RKO (cell line): ENCODE results near the gene TMEM200B.
"Not testable (repeated sequence)": the region's sequence is repeated elsewhere in the genome, so short reads cannot be mapped to it uniquely, and the experiment has no call there.

ENCODE experiments used
- DNase-seq: peaks from one replicate; pipeline ENCODE4 v3.0.0-alpha.2; 2016; ENCODE audit warnings: low spot score

TMEM200B gene

DNA sequence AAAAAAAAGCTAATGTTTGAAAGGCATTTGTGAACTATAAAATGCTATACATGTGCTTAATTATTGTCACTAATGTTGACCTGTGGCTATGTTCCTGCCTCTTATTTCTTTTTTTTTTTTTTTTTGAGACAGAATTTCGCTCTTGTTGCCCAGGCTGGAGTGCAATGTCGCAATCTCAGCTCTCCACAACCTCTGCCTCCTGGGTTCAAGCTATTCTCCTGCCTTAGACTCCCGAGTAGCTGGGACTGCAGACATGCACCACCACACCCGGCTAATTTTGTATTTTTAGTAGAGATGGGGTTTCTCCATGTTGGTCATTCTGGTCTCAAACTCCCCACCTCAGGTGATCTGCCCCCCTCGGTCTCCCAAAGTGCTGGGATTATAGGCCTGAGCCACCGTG lies 15.7 kb downstream of the TMEM200B start:
- DNase-seq = not testable (repeated sequence)

- DNase-seq = no peak
These were observed 17.9 kb downstream of the TMEM200B start for GRCh38 chr1:29105822-29106221.

- DNase-seq = no peak
These were observed 23.2 kb downstream of the TMEM200B start for GRCh38 chr1:29100487-29100886.

DNA sequence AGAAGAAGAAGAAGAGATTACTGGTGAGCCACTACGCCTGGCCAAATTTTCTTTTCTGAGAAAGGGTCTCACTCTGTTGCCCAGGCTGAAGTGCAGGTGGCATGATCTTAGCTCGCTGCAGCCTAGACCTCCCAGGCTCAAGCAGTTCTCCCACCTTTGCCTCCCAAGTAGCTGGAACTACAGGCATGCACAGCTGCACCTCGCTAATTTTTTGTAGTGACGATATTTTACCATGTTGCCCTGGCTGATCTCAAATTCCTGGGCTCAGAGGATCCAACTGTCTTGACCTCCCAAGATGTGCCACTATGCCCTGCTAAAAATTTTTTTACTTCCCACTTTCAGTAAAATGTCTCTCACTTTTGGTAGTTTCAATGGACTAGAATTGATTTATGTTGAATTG lies 24.4 kb downstream of the TMEM200B start:
- no peak for DNase-seq

DNA sequence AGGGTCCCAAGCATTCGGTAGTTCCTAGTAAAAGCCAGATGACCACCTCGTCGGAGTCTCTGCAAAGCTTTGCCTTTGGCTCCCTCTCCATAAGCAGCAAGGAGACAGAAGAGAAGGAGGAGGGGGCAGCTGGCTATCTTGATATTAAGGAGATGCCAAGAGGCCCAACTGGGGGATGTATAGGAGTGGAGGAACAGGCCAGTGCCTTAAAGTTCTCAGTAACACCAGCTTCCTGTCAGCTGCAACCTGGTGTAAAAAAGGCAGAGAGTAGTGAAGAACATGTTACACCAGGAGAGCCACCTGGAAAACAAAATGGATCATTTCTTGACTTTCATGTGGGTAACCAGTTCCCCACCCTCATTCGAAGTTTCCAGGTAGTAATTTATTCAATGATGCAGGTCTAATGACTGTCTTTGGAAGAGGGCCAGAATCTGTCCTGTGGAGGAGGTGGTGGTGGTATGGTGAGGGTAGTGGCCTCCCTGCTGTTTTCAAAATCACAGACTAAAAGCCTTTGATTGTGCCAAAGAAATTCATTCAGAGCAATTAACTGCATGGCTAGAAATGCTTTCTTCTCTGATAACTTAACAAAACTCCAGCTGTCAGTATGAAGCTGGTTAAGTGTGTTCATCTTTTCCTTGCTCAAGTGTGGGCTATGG lies 27.3 kb downstream of the TMEM200B start:
- no peak for DNase-seq

- no peak for DNase-seq
These were observed 28.7 kb downstream of the TMEM200B start for GRCh38 chr1:29094954-29095353.

- no peak for DNase-seq
These were observed 29.3 kb downstream of the TMEM200B start for GRCh38 chr1:29094433-29094832.

- DNase-seq = not testable (repeated sequence)
These were observed 31.0 kb downstream of the TMEM200B start for GRCh38 chr1:29092704-29093103.

DNA sequence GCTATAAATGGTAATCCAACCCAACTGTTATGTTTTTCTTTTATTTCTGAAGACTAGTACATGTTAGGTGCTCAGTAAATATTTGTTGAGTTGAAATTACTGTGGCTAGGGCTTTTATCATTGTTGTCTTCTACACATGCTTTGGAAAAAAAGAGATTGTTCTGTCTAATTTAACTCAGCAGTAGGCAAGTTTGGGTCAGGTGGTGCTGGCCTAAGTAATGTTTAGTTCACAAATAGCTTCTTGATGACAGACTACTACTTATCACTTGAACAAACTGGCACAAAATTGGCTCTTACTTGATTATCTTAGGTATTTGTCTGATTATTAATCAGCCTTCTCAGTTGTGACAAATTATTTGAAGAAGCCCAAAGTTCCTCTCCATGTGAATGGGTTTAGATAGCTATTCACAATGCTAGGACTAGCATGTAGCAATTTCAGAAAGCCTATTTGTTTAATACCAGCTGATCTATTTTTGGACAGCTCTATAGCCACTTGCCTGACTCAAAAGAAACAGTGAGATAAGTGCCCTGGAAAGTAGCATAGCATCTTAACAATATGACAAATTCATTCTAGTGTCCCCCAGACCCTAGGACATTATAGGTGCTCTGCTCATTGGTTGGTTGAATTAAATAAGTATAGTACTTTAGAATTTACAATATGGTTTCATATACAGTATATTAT lies 32.6 kb downstream of the TMEM200B start:
- no peak for DNase-seq

- DNase-seq = no peak
These were observed 39.5 kb downstream of the TMEM200B start for GRCh38 chr1:29084196-29084521.

DNA sequence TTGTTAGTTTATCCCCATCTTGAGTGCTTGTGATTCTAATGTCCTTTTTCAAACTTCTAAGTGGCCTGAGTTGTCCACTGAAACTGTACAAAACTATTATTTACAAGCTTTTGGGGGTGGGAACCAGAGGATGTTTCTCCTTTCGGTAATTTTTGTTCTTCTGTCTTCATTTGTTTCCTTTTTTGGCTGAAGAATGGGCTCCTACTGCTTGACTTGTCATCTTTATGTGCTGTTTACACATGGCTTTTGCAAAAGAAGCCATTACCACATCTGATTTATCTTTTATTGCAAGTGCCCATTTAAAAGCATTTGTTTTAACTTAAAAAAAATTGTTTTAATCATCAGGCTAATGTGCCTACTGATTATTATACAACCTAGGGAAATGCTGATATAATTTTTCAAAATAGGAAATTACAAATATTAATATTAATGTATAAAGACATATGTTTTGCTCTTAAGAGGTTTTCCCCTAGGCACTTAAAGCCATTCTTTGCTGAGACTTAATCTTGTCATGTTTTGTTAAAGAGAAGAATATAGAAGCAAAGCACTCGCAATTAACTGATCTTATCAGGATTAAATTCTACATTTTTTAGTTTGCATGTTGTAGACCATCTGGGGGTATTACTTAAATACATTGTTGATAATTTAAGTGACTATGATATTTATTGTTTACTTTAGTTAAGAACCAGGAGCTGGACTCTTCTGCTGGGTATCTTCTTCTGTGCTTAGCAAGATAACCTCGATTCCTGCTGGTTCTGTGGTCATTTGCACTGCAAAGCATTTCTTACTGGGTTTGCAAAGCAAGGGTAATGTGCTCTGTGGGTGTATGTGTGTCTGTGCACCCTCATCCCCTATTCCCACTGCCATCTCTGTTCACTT lies 40.1 kb downstream of the TMEM200B start:
- DNase-seq = no peak

- DNase-seq = no peak
These were observed 41.2 kb downstream of the TMEM200B start for GRCh38 chr1:29082519-29082918.

DNA sequence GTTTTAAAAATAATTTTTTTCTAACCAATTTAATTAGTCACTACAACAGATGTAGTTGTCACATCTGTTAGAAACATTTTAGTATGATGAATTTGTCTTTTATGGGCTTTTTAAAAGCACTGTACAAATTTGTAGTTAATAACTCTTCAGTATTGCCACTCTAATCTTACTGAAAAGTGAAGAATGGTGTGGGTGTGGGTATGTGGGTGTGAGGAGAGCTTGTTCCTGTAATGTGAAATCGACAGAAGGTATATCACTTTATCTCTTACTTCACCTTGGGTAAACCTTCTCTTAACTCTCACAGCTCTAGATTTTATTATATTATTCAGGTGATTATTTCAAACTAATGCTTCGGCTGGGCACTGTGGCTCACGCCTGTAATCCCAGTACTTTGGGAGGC lies 42.5 kb downstream of the TMEM200B start:
- DNase-seq = no peak

GRCh38 chr1:29079916-29080629 lies 43.6 kb downstream of the TMEM200B start:
- not testable (repeated sequence) for DNase-seq

GRCh38 chr1:29077155-29077554 lies 46.5 kb downstream of the TMEM200B start:
- no peak for DNase-seq
